Measurements from ENCODE around the gene NAV1. TPM values are rescaled to one million over a fixed set of nuclear protein-coding genes. Genes with fewer than 3 reads are reported as not detected.
A peak's percentile ranks its signal among the peaks of the same experiment; 100 is the strongest.
"Not testable (repeated sequence)": the region's sequence is repeated elsewhere in the genome, so short reads cannot be mapped to it uniquely, and the experiment has no call there.

Gene NAV1
- polyA plus RNA-seq (2011; rRNA removed) (15.6 and 21.6 TPM in 2 replicates), polyA minus RNA-seq (2011; rRNA and poly(A)+ RNA removed) (37.5 and 64.0 TPM in 2 replicates)

GRCh38 chr1:201538612-201539551 lies at the start of gene NAV1:
Gene NAV1, plus strand, starts transcription at chr1:201539127. Its CDS starts 83,758 bp downstream, at chr1:201622885.
- peak within 1 kb of the TSS; percentile 51 for H3K4me3 ChIP-seq (ENCODE audit: low read depth, low read length)
- H3K36me3 ChIP-seq (ENCODE audit: control insufficient read depth, insufficient read depth, low read length): no peaks in the 10 kb centered on the region
- DNase-seq (ENCODE audit: low read depth): no peak
- POLR2A ChIA-PET: interaction anchor here (0.6 to 0.9 kb wide), 2 partner anchors 35 to 103 kb away, joined by 3 to 4 read pairs; no protein-coding TSS in a partner anchor
- no peak for TF ChIP-seq CTCF (IDR thresholded peaks at IDR 0.05; ENCODE audit: insufficient read depth, low read depth, low read length)
- CTCF ChIA-PET: interaction anchor here (1.2 to 9.8 kb wide), 5 partner anchors 8 to 254 kb away, joined by 4 to 135 read pairs (median 4); no protein-coding TSS in a partner anchor
- no peaks in the 10 kb centered on the region for H3K27me3 ChIP-seq (ENCODE audit: control insufficient read depth, insufficient read depth, low read length)

GRCh38 chr1:201489643-201490261 lies 49.2 kb upstream of the NAV1 start:
- Histone ChIP-seq H3K4me3 (ENCODE audit: low read depth, low read length) (no peak overlapping the region), H3K27me3 (ENCODE audit: control insufficient read depth, insufficient read depth, low read length) (no peaks in the 10 kb centered on the region), H3K36me3 (ENCODE audit: control insufficient read depth, insufficient read depth, low read length) (peaks cover 30% of the 10 kb centered on the region)
- ChIA-PET CTCF (interaction anchor here (0.7 to 14.4 kb wide), 6 partner anchors 8 to 54 kb away, joined by 3 to 650 read pairs (median 10); partner anchors contain the start of gene CSRP1), POLR2A (interaction anchor here (1.4 kb wide), 1 partner anchor 14 kb away, joined by 4 read pairs; no protein-coding TSS in a partner anchor)
- TF ChIP-seq CTCF (IDR thresholded peaks at IDR 0.05; ENCODE audit: insufficient read depth, low read depth, low read length): no peak
- DNase-seq (ENCODE audit: low read depth): no peak

GRCh38 chr1:201490708-201491131 lies 48.2 kb upstream of the NAV1 start:
- no peak for TF ChIP-seq CTCF (IDR thresholded peaks at IDR 0.05; ENCODE audit: insufficient read depth, low read depth, low read length)
- ChIA-PET CTCF (interaction anchor here (1.0 to 14.4 kb wide), 3 partner anchors 9 to 40 kb away, joined by 3 to 650 read pairs (median 16); partner anchors contain the start of gene CSRP1), POLR2A (interaction anchor here (0.6 kb wide), 1 partner anchor 29 kb away, joined by 3 read pairs; no protein-coding TSS in a partner anchor)
- Histone ChIP-seq H3K27me3 (ENCODE audit: control insufficient read depth, insufficient read depth, low read length) (no peaks in the 10 kb centered on the region), H3K4me3 (ENCODE audit: low read depth, low read length) (no peak overlapping the region), H3K36me3 (ENCODE audit: control insufficient read depth, insufficient read depth, low read length) (peaks cover 26% of the 10 kb centered on the region)
- DNase-seq (ENCODE audit: low read depth): no peak

- no peak for TF ChIP-seq CTCF (IDR thresholded peaks at IDR 0.05; ENCODE audit: insufficient read depth, low read depth, low read length)
- peaks cover 20% of the 10 kb centered on the region for H3K36me3 ChIP-seq (ENCODE audit: control insufficient read depth, insufficient read depth, low read length)
- H3K4me3 ChIP-seq (ENCODE audit: low read depth, low read length): no peak overlapping the region
- ChIA-PET POLR2A (interaction anchor here (0.6 to 0.8 kb wide), 2 partner anchors 14 to 493 kb away, joined by 3 to 7 read pairs; no protein-coding TSS in a partner anchor), CTCF (interaction anchor here (1.9 to 14.4 kb wide), 3 partner anchors 10 to 23 kb away, joined by 4 to 650 read pairs (median 16); partner anchors contain the start of genes CSRP1 and PHLDA3)
- DNase-seq (ENCODE audit: low read depth): no peak
- H3K27me3 ChIP-seq (ENCODE audit: control insufficient read depth, insufficient read depth, low read length): no peaks in the 10 kb centered on the region
Measured at GRCh38 chr1:201491896-201492511, 46.9 kb upstream of the NAV1 start.

GRCh38 chr1:201493026-201493656 lies 45.8 kb upstream of the NAV1 start:
- H3K4me3 ChIP-seq (ENCODE audit: low read depth, low read length); DNase-seq (ENCODE audit: low read depth); H3K27me3 ChIP-seq (ENCODE audit: control insufficient read depth, insufficient read depth, low read length); POLR2A ChIA-PET: not testable (repeated sequence)
- H3K36me3 ChIP-seq (ENCODE audit: control insufficient read depth, insufficient read depth, low read length): peaks cover 20% of the 10 kb centered on the region
- CTCF ChIA-PET: interaction anchor here (1.2 to 27.3 kb wide), 4 partner anchors 8 to 58 kb away, joined by 4 to 650 read pairs (median 24); partner anchors contain the start of gene PHLDA3

Data from BJ (cell line).